Measurements from ENCODE around the gene SRSF4. TPM values are rescaled to one million over a fixed set of nuclear protein-coding genes. Genes with fewer than 3 reads are reported as not detected.

The SRSF4 gene
- total RNA-seq, 3 donors from 2014 or later (not counting 1 experiment from before 2014, with no cell fraction given), result 90.2 to 114 (median 101) TPM

DNA sequence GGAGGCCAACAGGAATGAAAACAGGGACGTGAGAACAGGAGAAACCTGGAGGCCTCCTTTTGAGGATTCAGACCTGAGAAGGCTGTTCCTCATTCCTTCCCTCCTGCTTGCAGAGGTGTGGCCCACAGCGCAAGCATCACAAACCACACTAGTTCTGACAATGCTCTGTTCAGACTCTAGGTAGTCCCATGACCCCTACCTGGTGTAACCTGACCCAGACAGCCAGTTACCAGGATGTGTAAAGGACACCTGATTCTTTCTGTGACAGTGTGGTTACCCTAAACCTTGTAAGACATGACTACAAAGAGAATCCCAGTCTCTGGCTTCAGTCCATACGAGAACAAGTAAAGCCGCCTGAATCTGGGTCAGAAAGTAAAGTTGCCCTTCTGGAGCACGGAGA lies 45.8 kb upstream of the SRSF4 start:
- Mint-ChIP-seq H3K4me1 (peaks cover 19 to 21% of the 10 kb centered on the region in 2 donors), H3K9me3 (no peaks in the 10 kb centered on the region), H3K27me3 (ENCODE audit: low read depth in 2 of 2) (no peaks in the 10 kb centered on the region), H3K27ac (no peak overlapping the region), H3K4me3 (no peak overlapping the region), H3K36me3 (no peaks in the 10 kb centered on the region)
- H3K27ac ChIP-seq (ENCODE audit: low read length), result no peak overlapping the region
- H3K36me3 ChIP-seq (ENCODE audit: control insufficient read depth, insufficient read depth, low read length), result peaks cover 2% of the 10 kb centered on the region
- 93% methylated on average over 5 of the region's 5 CpGs for WGBS (ENCODE audit: insufficient coverage)
- no peaks in the 10 kb centered on the region for H3K9me3 ChIP-seq (ENCODE audit: control insufficient read depth, insufficient read depth, low read length)
- no peak overlapping the region for H3K4me3 ChIP-seq (ENCODE audit: low read length)
- no peaks in the 10 kb centered on the region for H3K27me3 ChIP-seq (ENCODE audit: control insufficient read depth, insufficient read depth, low read length)
- ATAC-seq (no peak), DNase-seq (no peak)
- peaks cover 12% of the 10 kb centered on the region for H3K4me1 ChIP-seq (ENCODE audit: control insufficient read depth, insufficient read depth, low read length)
- TF ChIP-seq, protein P1, sequence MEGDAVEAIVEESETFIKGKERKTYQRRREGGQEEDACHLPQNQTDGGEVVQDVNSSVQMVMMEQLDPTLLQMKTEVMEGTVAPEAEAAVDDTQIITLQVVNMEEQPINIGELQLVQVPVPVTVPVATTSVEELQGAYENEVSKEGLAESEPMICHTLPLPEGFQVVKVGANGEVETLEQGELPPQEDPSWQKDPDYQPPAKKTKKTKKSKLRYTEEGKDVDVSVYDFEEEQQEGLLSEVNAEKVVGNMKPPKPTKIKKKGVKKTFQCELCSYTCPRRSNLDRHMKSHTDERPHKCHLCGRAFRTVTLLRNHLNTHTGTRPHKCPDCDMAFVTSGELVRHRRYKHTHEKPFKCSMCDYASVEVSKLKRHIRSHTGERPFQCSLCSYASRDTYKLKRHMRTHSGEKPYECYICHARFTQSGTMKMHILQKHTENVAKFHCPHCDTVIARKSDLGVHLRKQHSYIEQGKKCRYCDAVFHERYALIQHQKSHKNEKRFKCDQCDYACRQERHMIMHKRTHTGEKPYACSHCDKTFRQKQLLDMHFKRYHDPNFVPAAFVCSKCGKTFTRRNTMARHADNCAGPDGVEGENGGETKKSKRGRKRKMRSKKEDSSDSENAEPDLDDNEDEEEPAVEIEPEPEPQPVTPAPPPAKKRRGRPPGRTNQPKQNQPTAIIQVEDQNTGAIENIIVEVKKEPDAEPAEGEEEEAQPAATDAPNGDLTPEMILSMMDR (IDR thresholded peaks at IDR 0.05), result no peak
- intact Hi-C loops (cut with micrococcal nuclease), result no loop called here

DNA sequence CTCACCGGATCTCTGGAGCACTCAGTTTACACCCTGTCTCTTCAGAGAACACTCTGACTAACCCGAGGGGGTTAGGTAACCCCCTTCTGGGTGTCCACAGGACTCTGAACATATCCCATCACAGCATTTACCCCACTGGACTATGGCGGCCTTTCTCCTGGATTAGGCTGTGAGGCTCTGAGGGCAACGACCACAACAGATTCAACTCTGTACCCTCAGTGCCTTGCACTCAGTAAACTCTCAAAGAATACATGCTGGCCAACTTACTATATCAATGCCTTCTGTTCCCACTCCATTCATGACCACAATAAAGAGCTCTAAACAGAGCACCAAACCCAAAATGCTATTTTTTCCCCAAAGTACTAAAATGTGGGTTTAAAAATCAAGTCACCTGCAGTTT lies 43.7 kb upstream of the SRSF4 start:
- Histone ChIP-seq H3K9me3 (ENCODE audit: control insufficient read depth, insufficient read depth, low read length) (no peaks in the 10 kb centered on the region), H3K4me3 (ENCODE audit: low read length) (no peak overlapping the region), H3K27ac (ENCODE audit: low read length) (no peak overlapping the region), H3K4me1 (ENCODE audit: control insufficient read depth, insufficient read depth, low read length) (peaks cover 4% of the 10 kb centered on the region), H3K36me3 (ENCODE audit: control insufficient read depth, insufficient read depth, low read length) (peaks cover 2% of the 10 kb centered on the region), H3K27me3 (ENCODE audit: control insufficient read depth, insufficient read depth, low read length) (no peaks in the 10 kb centered on the region)
- Mint-ChIP-seq H3K27me3 (ENCODE audit: low read depth in 2 of 2) (no peaks in the 10 kb centered on the region), H3K36me3 (no peaks in the 10 kb centered on the region), H3K4me1 (peaks cover 7 to 10% of the 10 kb centered on the region in 2 donors), H3K4me3 (no peak overlapping the region), H3K9me3 (no peaks in the 10 kb centered on the region), H3K27ac (no peak overlapping the region)
- intact Hi-C loops (cut with micrococcal nuclease), result no loop called here
- DNase-seq, result no peak
- 89% methylated on average over 4 of the region's 4 CpGs for WGBS (ENCODE audit: insufficient coverage)
- TF ChIP-seq, protein P1 (IDR thresholded peaks at IDR 0.05), result no peak
- ATAC-seq, result no peak

DNA sequence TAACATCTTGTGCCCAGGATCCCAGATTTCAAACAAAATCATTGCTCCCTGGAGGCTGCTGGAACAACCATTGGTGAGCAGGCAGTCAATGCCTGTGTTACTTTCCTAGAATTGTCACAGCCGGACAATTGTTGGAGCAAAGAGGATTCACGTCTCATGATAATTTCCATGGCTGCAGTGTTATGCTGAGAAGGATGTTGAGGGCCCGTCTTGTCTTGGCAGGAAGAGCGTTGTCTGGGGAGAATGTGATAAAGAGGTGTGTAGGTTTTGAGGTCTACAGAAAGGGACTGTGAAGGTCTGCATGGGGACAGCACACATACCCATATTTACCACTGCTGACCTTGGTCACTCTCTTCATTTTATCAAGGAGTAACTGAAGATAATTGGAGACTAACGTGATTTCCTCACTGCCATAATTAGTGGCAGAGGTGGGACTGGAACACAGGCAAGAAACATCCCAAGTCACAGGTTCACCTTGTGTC lies 42.7 kb upstream of the SRSF4 start:
- H3K27me3 ChIP-seq (ENCODE audit: control insufficient read depth, insufficient read depth, low read length), result no peaks in the 10 kb centered on the region
- peaks cover 2% of the 10 kb centered on the region for H3K36me3 ChIP-seq (ENCODE audit: control insufficient read depth, insufficient read depth, low read length)
- no peak overlapping the region for H3K4me3 ChIP-seq (ENCODE audit: low read length)
- intact Hi-C loops (cut with micrococcal nuclease), result no loop called here
- DNase-seq, result no peak
- H3K9me3 ChIP-seq (ENCODE audit: control insufficient read depth, insufficient read depth, low read length), result no peaks in the 10 kb centered on the region
- TF ChIP-seq, protein P1 (IDR thresholded peaks at IDR 0.05), result no peak
- no peaks in the 10 kb centered on the region for H3K27me3 Mint-ChIP-seq (ENCODE audit: low read depth in 2 of 2)
- H3K9me3 Mint-ChIP-seq, result no peaks in the 10 kb centered on the region
- no peak overlapping the region for H3K4me3 Mint-ChIP-seq
- no peak for ATAC-seq
- H3K27ac Mint-ChIP-seq, result no peak overlapping the region
- H3K36me3 Mint-ChIP-seq, result no peaks in the 10 kb centered on the region
- H3K4me1 ChIP-seq (ENCODE audit: control insufficient read depth, insufficient read depth, low read length), result no peaks in the 10 kb centered on the region
- H3K4me1 Mint-ChIP-seq, result peaks cover 0 to under 1% of the 10 kb centered on the region in 2 donors
- WGBS (ENCODE audit: insufficient coverage), result 94% methylated on average over 4 of the region's 5 CpGs
- H3K27ac ChIP-seq (ENCODE audit: low read length), result no peak overlapping the region

DNA sequence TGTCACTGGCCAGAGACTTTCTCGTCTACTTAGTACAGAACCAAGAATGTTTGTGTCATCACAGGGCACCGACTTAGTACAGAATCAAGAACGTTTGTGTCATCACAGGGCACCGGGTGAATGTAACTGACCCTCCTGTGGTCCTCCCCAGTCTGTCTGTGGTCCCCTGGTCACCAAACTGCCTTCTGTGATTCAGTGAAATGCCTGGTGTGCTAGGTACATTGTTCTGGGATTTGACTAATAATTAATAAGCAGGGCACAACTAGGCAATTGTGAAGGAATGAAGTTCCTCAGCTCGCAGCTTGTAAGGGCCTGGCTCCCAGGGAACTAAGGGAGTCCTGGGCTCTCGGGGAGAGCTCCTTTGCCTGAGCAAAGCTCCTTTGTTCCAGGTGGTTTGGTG lies 41.8 kb upstream of the SRSF4 start:
- Histone ChIP-seq H3K4me3 (ENCODE audit: low read length) (no peak overlapping the region), H3K36me3 (ENCODE audit: control insufficient read depth, insufficient read depth, low read length) (peaks cover 2% of the 10 kb centered on the region), H3K9me3 (ENCODE audit: control insufficient read depth, insufficient read depth, low read length) (no peaks in the 10 kb centered on the region), H3K27me3 (ENCODE audit: control insufficient read depth, insufficient read depth, low read length) (no peaks in the 10 kb centered on the region), H3K4me1 (ENCODE audit: control insufficient read depth, insufficient read depth, low read length) (no peaks in the 10 kb centered on the region), H3K27ac (ENCODE audit: low read length) (no peak overlapping the region)
- Mint-ChIP-seq H3K9me3 (no peaks in the 10 kb centered on the region), H3K4me1 (no peaks in the 10 kb centered on the region), H3K4me3 (no peak overlapping the region), H3K27me3 (ENCODE audit: low read depth in 2 of 2) (no peaks in the 10 kb centered on the region), H3K36me3 (no peaks in the 10 kb centered on the region), H3K27ac (no peak overlapping the region)
- TF ChIP-seq, protein P1 (IDR thresholded peaks at IDR 0.05), result no peak
- intact Hi-C loops (cut with micrococcal nuclease), result no loop called here
- ATAC-seq (no peak), DNase-seq (no peak)
- WGBS (ENCODE audit: insufficient coverage), result 91% methylated on average over 6 of the region's 6 CpGs

Data from natural killer cell (primary cell).